NB4 (cell line): Measurements from ENCODE around the gene C1orf56.

Experiments used
- POLR2A ChIP-seq: IDR thresholded peaks from 2 replicates; pipeline ENCODE4 v1.6.1; 2011; ENCODE audit warnings: mild to moderate bottlenecking; ENCODE audit not compliant: insufficient read length; ENCODE audit errors: extremely low read depth
- TF ChIP-seq, protein P1 (sequence below): IDR thresholded peaks from one replicate; pipeline ENCODE4 v1.5.1; 2012; ENCODE audit warnings: low read depth, low read length

DNA sequence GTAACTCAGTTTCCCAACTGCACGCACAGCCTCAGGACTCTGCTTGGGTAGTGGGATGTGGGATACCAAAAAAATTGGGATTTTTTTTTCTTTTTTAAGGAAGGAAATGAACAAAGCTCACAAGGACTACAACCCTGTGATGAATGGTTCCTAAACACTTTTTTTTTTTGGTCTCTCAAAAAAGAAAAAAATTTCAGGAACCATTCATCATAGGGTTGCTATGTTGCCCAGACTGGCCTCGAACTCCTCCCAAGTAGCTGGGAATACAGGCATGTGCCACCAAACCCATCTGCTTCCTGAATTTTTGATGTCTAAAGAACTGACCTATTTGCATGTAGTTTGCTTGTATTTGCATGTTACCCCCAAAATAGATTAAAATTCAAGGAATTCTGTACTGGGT is 47.6 kb upstream of the C1orf56 start:
- TF ChIP-seq, protein P1, sequence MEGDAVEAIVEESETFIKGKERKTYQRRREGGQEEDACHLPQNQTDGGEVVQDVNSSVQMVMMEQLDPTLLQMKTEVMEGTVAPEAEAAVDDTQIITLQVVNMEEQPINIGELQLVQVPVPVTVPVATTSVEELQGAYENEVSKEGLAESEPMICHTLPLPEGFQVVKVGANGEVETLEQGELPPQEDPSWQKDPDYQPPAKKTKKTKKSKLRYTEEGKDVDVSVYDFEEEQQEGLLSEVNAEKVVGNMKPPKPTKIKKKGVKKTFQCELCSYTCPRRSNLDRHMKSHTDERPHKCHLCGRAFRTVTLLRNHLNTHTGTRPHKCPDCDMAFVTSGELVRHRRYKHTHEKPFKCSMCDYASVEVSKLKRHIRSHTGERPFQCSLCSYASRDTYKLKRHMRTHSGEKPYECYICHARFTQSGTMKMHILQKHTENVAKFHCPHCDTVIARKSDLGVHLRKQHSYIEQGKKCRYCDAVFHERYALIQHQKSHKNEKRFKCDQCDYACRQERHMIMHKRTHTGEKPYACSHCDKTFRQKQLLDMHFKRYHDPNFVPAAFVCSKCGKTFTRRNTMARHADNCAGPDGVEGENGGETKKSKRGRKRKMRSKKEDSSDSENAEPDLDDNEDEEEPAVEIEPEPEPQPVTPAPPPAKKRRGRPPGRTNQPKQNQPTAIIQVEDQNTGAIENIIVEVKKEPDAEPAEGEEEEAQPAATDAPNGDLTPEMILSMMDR: no peak
- TF ChIP-seq POLR2A: no peak
